OCI-M2 (cell line): Measurements from ENCODE around the gene ARHGDIG.
"Not testable (repeated sequence)": the region's sequence is repeated elsewhere in the genome, so short reads cannot be mapped to it uniquely, and the experiment has no call there.

ENCODE experiments used
- DNase-seq: peaks from one replicate; lab custom pipeline; 2025; ENCODE audit not compliant: unreplicated experiment; lab: John Stamatoyannopoulos, UW

ARHGDIG gene

DNA sequence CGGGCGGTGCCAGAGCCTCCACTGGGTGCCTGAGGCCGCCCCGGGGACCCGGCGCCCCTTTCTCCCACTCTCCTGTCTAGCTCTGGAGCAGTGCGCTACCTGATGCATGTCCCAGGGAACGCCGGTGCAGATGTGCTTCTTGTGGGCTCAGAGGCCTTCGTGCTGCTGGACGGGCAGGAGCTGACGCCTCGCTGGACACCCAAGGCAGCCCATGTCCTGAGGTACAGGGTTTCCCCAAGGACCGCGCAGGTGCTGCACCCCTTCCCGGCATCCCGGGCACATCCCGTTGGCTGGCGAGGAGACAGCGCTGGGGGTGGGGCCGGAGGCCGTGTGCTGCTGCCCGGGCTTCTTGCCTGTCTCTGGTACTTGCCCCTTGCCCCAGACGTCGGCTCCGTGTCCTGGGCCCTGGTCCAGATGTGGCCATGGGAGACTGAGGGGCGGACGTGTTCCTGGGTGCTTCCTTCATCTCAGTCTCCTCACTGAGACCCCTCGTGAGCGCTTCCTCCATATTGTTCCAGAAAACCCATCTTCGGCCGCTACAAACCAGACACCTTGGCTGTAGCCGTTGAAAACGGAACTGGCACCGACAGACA, 17.1 kb upstream of the ARHGDIG start:
- DNase-seq: no peak

DNA sequence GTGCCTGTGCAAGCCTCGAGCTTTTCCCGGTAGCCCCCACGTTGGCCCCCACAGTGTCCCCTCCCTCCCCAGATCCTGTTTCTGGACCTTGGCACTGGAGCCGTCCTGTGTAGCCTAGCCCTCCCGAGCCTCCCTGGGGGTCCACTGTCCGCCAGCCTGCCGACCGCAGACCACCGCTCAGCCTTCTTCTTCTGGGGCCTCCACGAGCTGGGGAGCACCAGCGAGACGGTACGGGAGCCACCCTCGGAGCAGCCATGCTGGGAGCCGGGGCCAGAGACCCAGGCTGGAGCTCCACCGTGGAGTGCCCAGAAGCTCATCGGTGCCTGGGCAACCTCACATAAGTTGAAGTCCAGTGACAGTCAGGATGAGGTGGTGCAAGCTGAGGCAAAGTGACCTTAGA, 16.4 kb upstream of the ARHGDIG start:
- no peak for DNase-seq

DNA sequence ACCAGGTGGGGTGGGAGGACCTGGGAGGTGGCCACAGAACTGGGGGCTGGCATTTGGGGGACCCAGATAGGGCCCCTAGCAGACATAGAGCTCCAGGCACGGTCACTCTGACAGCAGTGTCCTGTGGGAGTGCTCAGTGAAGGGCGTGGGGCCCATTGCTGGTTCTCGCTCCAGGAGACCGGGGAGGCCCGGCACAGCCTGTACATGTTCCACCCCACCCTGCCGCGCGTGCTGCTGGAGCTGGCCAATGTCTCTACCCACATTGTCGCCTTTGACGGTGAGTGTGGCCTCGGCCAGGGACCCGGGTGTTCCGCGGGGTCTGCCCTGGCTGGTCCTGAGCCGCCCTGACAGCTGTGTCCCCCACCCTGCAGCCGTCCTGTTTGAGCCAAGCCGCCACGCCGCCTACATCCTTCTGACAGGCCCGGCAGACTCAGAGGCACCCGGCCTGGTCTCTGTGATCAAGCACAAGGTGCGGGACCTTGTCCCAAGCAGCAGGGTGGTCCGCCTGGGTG, 15.9 kb upstream of the ARHGDIG start:
- no peak for DNase-seq

DNA sequence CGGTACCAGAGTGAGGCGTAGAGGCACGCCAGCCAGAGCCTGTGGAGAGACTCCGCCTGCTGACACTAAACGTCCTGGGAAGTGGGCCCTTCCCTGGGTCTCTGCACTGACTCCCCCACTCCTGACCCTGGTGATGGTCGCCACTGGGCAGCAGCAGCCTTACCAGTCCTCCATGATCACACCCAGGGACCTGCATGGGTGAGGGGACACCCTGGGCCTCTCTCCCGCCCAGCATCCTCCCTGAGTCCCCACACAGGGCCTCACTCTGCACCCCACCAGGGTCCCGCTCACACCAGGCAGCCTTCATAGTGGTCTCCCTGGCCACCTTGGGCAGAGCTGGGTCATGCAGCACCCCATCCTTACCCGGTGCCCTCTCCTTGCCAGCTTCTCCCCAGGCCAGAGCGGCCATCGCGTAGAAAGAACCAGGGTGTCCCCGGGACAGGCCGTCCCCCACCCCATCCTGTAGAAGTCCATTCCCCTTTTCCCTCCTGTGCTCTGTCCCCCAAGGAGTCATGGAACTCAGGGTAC, 15.3 kb upstream of the ARHGDIG start:
- DNase-seq: no peak

DNA sequence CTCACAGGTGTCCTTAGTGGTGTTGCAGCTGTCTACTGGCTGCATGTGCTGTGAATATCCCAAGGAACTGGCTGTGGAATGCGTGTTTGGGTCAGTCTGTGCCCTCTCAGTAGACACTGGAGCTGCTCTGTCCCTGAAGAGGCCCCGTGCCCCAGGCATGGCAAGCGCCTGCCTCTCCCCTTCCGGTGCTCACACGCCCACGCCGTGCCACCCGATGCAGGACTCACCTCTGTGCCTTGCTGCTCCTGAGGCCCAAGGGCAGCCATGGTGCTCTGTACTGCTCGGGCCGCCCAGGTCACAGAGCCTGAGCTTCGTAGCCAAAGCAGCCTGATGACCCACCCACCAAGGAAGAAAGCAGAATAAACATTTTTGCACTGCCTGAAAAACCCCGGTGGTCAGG, 14.7 kb upstream of the ARHGDIG start:
- DNase-seq: no peak

DNA sequence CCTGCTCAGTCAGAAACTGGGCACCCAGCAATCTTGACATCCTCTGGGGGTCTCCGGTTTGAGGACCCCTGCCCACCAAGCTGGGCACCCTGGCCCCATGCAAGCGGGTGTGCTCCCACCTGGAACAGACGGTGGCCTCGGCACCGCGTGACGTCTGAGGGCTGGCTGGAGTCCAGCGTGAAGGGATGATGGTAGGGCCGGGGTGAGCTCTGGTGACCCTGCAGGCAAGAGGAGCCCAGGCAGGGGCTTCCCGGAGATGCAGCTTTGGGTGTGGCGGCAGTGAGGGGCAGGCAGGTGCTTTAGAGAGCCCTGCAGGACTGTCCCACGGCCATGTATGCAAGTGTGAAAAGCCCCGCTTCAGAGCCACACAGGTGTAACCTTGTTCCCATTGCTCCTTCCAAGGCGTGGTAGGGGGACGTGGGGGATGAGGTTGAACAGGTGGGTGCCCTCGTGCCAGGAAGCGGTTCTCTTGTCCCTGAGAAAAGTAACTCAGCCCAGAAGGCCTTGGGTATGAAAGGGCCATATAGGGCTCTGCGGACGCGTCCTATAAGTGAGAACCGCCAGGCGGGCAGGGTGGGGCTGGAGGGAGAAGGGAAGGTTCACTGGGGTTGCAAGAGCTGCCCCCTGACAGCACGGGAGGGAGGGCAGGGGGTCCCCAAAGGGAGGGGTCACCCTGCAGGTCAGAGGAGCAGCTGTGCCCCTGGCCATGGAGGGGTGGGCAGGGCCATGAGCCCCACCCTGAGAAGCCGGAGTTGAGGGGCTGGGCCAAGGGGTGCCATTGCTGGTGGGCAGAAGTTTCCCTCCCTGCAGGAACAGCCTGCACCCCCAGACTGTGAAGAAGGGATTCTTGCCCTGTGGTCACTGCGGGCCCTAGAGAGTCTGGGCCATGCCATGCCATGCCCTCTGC, 13.9 kb upstream of the ARHGDIG start:
- DNase-seq: no peak

DNA sequence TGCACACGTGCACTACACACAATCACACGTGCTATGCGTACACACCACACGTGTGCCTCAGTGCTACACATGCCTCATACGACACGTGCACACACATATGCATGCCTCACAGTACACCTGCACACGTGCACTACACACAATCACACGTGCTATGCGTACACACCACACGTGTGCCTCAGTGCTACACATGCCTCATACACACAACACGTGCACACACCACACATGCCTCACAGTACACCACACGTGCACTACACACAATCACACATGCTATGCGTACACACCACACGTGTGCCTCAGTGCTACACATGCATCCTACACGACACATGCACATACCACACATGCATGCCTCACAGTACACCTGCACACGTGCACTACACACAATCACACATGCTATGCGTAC, 12.8 kb upstream of the ARHGDIG start:
- not testable (repeated sequence) for DNase-seq

DNA sequence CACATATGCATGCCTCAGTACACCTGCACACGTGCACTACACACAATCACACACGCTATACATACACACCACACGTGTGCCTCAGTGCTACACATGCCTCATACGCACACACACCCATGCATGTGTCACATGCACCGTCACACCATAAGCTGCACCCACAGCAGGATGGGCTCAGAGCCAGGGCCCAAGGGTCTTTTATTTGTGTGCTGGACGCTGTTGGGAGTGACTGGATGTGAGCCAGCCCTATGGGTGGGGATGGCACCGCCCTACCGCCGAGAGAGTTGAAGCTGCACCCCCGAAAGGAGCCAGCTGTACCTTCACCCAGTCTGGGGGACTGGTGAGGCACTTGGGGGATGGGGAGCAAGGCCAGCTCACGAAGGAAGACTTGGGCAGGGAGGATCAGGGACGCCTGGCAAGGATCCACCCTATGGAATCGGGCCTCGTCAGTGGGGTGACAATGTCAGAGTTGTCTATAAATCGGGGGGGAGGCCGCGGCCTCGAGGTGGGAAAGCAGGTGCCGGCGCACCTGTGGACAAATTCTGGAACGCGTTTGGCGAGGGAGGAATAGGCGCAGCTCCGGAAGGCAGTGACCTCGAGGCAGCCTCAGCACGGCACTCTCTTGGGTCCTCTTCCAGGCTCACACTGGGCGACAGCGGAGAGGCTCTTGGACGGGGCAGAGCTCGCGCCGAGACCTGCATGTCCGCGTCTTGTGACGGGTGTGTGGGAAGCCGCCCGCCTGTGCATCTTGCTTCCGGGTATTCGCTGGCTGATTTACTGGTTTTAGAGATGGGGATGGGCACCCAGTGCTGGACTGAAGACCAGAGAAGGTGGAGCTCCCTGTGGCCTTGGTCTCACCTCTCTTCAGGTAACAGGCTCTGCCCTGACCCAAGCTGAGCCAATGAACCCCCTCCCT, 12.0 kb upstream of the ARHGDIG start:
- DNase-seq: no peak

DNA sequence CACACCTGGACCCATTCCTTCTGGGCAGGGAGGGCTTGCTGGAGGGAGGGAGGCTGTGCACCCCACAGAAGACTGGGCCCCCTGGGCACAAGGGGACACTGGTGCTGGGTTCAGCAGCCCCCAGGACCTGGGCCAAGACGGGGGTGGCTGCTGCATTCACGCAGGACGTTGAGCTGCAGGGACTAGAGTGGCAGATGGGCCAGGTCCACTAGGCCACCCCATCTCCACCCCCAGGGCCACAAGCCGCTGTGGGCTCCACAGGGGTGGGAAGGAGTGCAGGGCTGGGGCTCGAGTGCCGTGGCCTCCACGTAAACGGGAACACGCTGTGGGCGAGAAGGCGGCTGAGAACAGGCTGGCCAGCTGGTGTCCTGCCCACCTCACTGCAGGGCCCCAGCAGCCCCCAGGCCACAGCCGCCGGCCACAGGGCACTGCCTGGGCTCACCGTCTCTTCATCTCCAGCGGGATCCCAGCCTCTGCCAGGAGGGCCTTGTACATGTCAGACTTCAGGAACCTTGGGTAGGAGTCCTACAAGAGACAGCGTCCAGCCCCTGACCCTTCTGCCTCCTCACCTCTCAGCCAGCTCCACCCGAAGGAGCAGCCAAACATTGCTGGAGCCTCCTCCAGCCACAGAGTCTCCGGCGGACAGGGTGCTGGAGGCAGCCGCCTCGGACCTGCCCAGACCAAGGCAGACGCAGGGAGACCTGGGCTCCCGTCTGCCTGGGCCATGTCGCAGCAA, 11.2 kb upstream of the ARHGDIG start:
- no peak for DNase-seq

DNA sequence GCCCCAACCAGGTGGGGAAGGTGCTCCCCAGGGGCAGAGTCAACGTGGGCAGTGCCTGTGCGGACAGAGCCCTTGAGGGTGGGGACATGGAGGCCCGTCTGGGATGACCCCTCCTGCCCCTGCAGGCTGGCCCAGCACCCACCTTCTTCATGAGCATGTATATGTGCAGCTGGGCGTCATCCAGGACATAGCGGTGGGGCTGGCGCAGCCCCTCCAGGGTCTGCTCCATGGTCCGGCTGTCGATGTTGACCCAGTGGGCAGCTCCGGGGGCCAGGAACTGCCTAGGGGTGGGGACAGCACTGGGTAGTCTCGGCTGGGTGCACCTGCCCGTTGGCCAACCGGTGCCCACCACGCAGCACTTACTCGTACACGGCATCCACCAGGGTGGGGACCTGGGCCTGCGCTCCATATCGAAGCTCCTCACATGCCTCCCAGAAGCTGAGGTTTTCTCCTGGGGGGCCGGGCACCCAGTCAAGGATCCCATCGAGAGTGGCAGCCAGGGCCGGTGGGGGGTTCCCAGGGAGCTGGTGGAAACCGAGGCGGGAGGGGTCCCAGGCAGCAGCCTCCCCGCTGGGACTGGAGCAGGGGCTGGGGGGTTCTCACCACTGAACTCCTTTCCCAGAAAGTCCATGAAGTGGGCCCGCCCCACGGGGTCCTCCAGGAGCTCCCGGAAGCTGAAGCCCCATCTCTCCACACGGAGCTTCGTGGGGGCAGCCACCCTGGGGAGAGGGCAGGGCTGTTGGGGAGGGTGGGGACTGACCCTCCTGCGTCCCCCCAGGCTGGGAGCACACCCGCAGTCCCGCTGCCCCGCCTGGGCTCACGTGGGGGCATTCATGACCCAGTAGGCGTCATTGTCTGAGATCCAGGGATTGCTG, 9.8 kb upstream of the ARHGDIG start:
- no peak for DNase-seq

DNA sequence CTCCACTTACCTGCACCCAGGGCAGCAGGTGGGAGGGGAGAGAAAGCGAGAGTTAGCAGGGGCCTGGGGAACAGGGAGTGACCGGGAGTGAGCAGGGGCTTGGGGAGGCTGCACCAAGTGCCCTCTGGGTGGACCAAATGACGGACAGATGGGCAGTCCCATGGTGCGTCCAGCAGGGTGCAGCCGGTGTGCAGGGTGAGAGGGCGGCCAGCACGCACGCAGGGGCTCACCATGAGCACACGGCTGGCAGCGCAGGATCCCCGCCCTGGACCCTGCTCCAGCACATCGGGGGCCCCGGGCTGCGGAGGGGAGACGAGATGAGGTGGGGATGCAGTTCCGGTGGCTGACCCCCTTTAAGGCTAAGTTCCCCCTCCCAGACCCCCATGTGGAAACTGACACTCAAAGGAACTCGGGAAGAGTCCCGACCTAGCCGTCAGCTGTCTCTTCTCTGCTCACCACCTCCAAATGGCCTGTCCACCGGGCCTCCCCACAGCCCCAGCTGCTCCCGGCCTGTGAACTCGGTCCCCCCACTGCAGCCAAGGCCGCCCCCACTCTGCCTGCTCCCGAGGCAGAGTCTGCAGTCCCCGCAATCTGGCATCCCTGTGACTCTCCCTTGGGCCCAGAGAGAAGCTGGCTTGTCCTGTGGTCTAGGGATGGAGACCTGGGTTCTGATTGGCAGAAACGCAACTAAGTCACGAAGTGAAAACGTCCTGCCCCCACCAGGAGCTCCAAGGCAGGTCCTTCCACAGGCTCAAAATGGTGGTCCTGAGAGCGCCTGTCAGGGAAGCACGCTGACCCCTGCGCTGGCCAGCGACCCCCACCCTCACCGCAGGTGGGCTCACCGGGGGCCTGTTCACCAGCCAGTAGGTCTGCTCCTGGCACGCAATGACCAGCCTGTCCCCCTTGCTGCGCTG, 7.5 kb upstream of the ARHGDIG start:
- DNase-seq: no peak

DNA sequence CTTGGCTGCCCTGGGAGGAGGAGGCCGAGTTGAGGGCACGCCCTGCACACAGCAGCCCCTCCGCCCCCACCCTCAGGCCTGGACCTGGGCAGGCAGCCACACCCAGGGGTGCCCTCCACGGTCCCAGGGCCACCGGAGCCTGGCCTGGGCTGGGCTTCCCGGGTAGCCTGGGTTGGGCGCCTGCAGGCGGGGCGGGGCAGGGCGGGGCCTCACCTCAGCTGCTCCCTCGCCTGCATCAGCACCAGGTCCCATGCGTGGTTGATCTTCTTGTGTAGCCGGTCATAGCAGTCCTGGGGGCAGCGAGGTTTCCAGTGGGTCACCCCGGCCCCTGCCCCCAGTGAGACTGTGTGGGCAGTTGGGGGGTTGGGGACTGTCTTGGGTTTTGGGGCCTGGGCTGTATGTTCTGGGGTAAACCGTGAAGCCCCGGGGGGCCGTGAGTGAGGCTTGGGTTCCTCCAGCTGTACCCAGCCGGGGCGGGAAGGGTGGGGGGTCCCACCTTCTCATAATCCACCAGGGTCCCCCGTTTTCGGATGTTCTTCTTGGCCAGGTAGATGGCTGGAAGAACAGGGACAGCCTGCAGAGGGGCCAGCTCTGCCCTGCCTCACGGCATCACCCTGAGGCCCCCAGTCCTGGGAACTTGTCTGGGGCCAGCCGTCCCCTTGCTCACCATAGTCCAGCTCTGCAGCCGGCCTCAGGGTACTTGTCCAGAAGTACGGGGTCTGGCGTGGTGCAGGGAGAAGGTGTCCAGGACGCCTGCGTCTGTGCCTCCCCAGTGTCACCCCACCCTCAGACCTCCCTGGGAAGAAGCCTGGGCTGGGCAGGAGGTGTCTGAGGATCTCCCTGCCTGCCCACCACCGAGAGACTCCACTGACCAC, 6.6 kb upstream of the ARHGDIG start:
- DNase-seq: no peak

DNA sequence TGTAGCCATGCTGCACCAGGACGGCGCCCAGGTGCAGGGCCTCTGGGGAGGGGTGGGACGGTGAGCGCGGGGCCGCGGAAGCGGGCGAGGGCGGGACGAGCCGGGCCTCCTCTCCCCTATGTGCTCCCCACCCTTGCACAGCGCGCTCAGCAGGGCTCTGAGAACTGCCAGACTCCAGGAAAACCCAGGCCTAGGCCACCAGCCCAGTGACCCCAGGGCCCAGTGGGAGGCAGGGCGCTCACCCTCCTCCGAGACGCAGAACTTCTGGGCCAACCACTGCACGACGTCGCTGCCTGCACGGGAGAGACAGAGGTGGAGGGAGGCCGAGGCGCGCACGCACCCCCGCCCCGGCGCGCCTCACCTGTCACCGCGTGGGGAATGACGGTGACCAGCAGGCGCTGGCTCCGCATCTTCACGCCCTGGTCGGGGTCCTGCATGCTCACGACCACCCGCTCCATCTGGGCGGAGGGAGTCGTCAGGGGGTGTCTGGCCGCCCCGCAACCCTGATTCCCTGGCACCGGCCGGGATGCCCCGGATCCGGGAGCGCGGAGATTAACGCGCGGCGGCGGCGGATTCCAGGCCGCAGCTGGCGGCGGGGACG, 5.2 kb upstream of the ARHGDIG start:
- no peak for DNase-seq

DNA sequence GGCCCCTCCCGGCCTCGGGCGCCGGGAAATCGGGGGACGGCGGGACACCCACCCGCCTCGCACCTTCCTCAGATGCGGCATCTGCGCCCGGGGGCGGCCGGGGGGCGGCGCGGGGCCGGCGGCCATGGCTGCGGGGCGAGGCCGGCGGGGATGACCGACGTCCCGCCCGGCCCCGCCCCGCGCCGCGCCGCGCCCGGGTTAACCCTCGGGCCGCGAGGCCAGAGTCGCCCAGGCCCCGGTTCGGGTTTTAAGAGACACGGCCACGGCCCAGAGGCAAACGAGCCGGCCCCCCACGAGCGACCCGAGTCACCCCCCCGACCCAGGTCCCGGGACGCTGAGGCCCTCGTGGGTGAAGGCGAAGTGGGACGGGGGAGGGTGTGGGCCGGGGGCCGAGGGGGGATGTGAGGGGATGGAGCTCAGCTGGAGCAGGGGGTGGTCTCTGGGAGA, 4.6 kb upstream of the ARHGDIG start, which contains the start of gene RGS11:
Gene RGS11, minus strand, starts transcription at position 159 of the 447 bp plus-strand sequence. Its CDS starts 33 bp downstream, at position 126.
- no peak for DNase-seq

DNA sequence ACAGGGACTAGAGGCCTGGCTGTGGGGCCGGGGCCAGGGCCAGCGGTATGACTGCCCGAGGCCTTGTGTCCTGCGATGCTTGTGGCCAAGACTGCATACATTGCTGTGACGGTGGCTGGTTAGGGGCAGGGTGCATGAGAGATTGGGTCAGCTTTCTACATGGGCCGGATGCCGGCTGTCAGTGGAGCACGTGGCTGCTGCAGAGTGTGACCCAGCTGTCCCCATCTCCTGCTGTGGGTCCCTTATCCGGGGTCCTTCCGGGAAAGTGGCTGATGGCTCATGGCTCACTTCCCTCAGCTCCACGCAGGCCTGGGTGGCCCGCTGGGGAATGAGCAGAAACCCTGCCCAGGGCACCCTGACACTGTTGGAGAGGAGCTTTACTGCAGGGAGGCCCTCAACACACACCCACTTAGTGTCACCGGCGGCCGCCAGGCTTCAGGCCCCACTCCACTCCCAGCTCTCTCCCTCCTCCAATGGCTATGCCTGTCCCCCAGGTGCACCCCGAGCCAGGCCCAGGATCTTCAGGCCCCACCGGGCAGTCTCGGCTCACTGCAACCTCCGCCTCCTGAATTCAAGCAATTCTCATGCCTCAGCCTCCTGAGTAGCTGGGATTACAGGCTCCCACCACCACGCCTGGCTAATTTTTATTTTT, 3.8 kb upstream of the ARHGDIG start:
- no peak for DNase-seq

DNA sequence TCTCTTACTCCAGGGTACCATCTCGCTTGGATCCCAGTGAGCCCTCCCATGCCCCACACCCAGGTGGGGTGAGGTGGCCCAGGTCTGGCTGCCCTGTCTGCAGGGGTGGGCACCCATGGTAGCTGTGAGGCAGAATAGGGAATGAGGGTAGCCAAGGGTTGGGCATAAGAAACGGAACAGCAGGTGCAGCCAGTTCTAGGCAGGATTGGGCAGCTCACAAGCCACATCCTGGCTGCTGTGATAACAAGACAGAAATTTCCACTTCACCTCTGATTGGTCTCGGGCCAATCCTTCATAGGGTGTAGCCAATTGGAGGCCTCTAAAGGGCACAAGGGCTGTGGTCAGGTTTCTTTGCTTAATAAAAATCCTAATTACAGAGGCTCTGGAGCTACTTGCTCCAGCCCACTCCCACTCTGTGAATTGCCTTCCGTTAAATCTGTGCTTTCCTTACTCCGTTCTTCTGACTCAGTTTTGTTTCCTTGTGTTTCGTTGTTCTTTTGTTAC, 1.5 kb upstream of the ARHGDIG start:
- no peak for DNase-seq
